IgD-negative memory B cell (primary cell): ENCODE results near the gene PDZD8. TPM values are rescaled to one million over a fixed set of nuclear protein-coding genes. Genes with fewer than 3 reads are reported as not detected.
A peak's percentile ranks its signal among the peaks of the same experiment; 100 is the strongest.

ENCODE experiments used
- H3K27ac Mint-ChIP-seq, 3 donors: one replicate each; pipeline ENCODE4 v1.8.0; 2020 to 2022; ENCODE audit warnings: mild to moderate bottlenecking in 3 of 3, mixed read lengths in 3 of 3, moderate library complexity in 1 of 3
- H3K27me3 Mint-ChIP-seq: one replicate; pipeline ENCODE4 v1.8.0; 2021; ENCODE audit warnings: mixed read lengths
- H3K36me3 Mint-ChIP-seq: one replicate; pipeline ENCODE4 v1.8.0; 2020; ENCODE audit warnings: mild to moderate bottlenecking, mixed read lengths
- H3K4me1 Mint-ChIP-seq, 3 donors: one replicate each; pipeline ENCODE4 v1.8.0; 2020 to 2022; ENCODE audit warnings: mixed read lengths in 3 of 3, mild to moderate bottlenecking in 1 of 3
- H3K4me3 Mint-ChIP-seq, 4 donors: one replicate each; pipeline ENCODE4 v1.8.0; 2020 to 2022; ENCODE audit warnings: mild to moderate bottlenecking in 4 of 4, mixed read lengths in 4 of 4, moderate library complexity in 3 of 4
- H3K9me3 Mint-ChIP-seq, 3 donors: one replicate each; pipeline ENCODE4 v1.8.0; 2020 to 2021; ENCODE audit warnings: mixed read lengths in 3 of 3, mild to moderate bottlenecking in 1 of 3
- polyA plus RNA-seq: library from polyadenylated mRNA; unstranded; fragments of 300-500 nt; fragmentation: Illumina TruSeq; gene quantifications from one replicate; pipeline ENCODE4 v1.2.3, GENCODE V29; 2021

Gene PDZD8
- polyA plus RNA-seq, 1 donor from 2014 or later = 8.2 TPM

GRCh38 chr10:117370205-117370604 is 5.0 kb downstream of the PDZD8 start:
- no peaks in the 10 kb centered on the region for H3K27me3 Mint-ChIP-seq
- peaks cover 1% of the 10 kb centered on the region for H3K36me3 Mint-ChIP-seq
- H3K4me1 Mint-ChIP-seq = peaks cover 39 to 45% (median 40%) of the 10 kb centered on the region in 3 donors
- H3K4me3 Mint-ChIP-seq = peak overlapping the region in 1 of 4 donors; percentile 7
- no peak overlapping the region for H3K27ac Mint-ChIP-seq
- no peaks in the 10 kb centered on the region for H3K9me3 Mint-ChIP-seq

GRCh38 chr10:117367718-117368117 is 7.5 kb downstream of the PDZD8 start:
- H3K27me3 Mint-ChIP-seq = no peaks in the 10 kb centered on the region
- peak overlapping the region in 2 of 4 donors; percentile 27 to 56 for H3K4me3 Mint-ChIP-seq
- H3K4me1 Mint-ChIP-seq = peaks cover 45 to 52% (median 47%) of the 10 kb centered on the region in 3 donors
- no peaks in the 10 kb centered on the region for H3K9me3 Mint-ChIP-seq
- no peak overlapping the region for H3K27ac Mint-ChIP-seq
- H3K36me3 Mint-ChIP-seq = peaks cover 1% of the 10 kb centered on the region

DNA sequence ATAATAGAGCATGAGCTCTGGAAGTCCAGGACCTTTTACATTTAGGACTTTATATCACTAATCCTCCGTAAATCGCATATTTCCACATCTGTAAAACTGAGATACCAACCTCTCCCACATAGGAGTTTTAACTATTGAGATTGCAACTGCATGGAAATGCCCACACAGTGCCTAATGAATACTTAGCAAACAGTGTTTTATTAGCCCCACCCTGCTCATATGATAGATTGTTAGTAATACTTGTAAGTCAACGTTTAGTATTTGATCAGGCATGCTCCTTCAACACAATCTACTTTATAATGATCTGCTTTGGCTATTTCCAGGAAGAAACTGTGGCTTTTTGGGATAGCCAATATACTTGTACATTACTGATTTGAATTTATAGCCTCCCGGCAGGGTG is 8.5 kb downstream of the PDZD8 start:
- no peak overlapping the region for H3K27ac Mint-ChIP-seq
- peaks cover 38 to 44% (median 39%) of the 10 kb centered on the region in 3 donors for H3K4me1 Mint-ChIP-seq
- no peaks in the 10 kb centered on the region for H3K27me3 Mint-ChIP-seq
- peak overlapping the region in 1 of 4 donors; percentile 22 for H3K4me3 Mint-ChIP-seq
- H3K9me3 Mint-ChIP-seq = no peaks in the 10 kb centered on the region
- H3K36me3 Mint-ChIP-seq = peaks cover under 1% of the 10 kb centered on the region

DNA sequence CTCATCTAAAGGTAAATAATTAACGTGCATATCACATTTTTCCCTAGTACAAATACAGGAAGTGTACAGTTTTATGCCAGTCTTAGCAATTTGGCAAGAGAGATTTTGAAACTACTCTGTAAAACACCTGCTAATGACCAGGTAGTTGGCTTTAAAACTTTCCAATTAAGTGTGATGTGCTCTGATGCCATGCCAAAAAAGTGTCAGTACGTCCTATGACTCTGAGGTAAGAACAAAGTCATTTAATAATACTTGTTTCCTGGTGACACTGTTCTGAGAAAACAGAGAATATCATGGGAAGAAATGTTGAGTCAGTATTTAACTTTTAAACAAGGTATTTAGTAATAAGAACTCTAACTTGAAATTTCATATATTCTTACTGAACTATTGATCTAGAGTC is 9.6 kb downstream of the PDZD8 start:
- Mint-ChIP-seq H3K27me3 (no peaks in the 10 kb centered on the region), H3K36me3 (no peaks in the 10 kb centered on the region), H3K4me1 (peaks cover 37 to 48% (median 38%) of the 10 kb centered on the region in 3 donors), H3K9me3 (no peaks in the 10 kb centered on the region), H3K27ac (no peak overlapping the region), H3K4me3 (no peak overlapping the region)

- Mint-ChIP-seq H3K4me1 (peaks cover 27 to 51% (median 32%) of the 10 kb centered on the region in 3 donors), H3K4me3 (peak overlapping the region in 2 of 4 donors; percentile 49 to 69), H3K27me3 (no peaks in the 10 kb centered on the region), H3K36me3 (peaks cover 2% of the 10 kb centered on the region), H3K9me3 (no peaks in the 10 kb centered on the region), H3K27ac (no peak overlapping the region)
Measured at GRCh38 chr10:117364110-117364960, 10.9 kb downstream of the PDZD8 start.

- H3K4me3 Mint-ChIP-seq = no peak overlapping the region
- no peak overlapping the region for H3K27ac Mint-ChIP-seq
- peaks cover 27 to 51% (median 30%) of the 10 kb centered on the region in 3 donors for H3K4me1 Mint-ChIP-seq
- H3K9me3 Mint-ChIP-seq = no peaks in the 10 kb centered on the region
- peaks cover 2% of the 10 kb centered on the region for H3K36me3 Mint-ChIP-seq
- no peaks in the 10 kb centered on the region for H3K27me3 Mint-ChIP-seq
Measured at GRCh38 chr10:117363028-117363427, 12.2 kb downstream of the PDZD8 start.

- H3K27ac Mint-ChIP-seq = no peak overlapping the region
- H3K27me3 Mint-ChIP-seq = no peaks in the 10 kb centered on the region
- H3K4me1 Mint-ChIP-seq = peaks cover 27 to 47% (median 28%) of the 10 kb centered on the region in 3 donors
- no peaks in the 10 kb centered on the region for H3K9me3 Mint-ChIP-seq
- H3K4me3 Mint-ChIP-seq = no peak overlapping the region
- H3K36me3 Mint-ChIP-seq = peaks cover 2% of the 10 kb centered on the region
Measured at GRCh38 chr10:117362313-117362712, 12.9 kb downstream of the PDZD8 start.

GRCh38 chr10:117360994-117361667 is 14.1 kb downstream of the PDZD8 start:
- H3K27me3 Mint-ChIP-seq = no peaks in the 10 kb centered on the region
- no peaks in the 10 kb centered on the region for H3K9me3 Mint-ChIP-seq
- peaks cover 24 to 41% (median 25%) of the 10 kb centered on the region in 3 donors for H3K4me1 Mint-ChIP-seq
- peaks cover 2% of the 10 kb centered on the region for H3K36me3 Mint-ChIP-seq
- H3K4me3 Mint-ChIP-seq = no peak overlapping the region
- H3K27ac Mint-ChIP-seq = no peak overlapping the region

- Mint-ChIP-seq H3K4me3 (no peak overlapping the region), H3K9me3 (no peaks in the 10 kb centered on the region), H3K27me3 (no peaks in the 10 kb centered on the region), H3K4me1 (peaks cover 22 to 39% (median 23%) of the 10 kb centered on the region in 3 donors), H3K36me3 (peaks cover 2% of the 10 kb centered on the region), H3K27ac (no peak overlapping the region)
Measured at GRCh38 chr10:117360016-117360415, 15.2 kb downstream of the PDZD8 start.

DNA sequence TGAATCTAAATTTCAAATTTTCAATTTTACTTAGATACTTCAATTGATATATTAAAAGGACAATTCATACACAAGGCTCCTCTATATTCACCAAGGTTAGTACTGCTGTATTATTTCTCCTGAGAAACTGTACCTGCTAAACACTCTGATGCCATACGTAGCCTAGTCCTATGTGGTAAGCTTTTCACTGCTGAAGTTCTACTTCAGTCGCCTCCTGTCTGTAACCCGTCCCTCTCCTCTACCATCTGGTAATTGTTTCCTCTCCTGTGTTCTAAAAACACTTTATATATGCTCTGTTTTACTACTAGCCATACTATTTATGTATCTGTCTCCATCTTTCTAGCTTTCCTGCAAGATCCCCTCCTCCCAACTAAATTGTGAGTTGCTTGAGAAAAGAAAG is 20.2 kb downstream of the PDZD8 start:
- Mint-ChIP-seq H3K4me1 (peaks cover 28 to 47% (median 32%) of the 10 kb centered on the region in 3 donors), H3K27me3 (no peaks in the 10 kb centered on the region), H3K9me3 (no peaks in the 10 kb centered on the region), H3K4me3 (no peak overlapping the region), H3K27ac (no peak overlapping the region), H3K36me3 (peaks cover 4% of the 10 kb centered on the region)

- H3K27me3 Mint-ChIP-seq = no peaks in the 10 kb centered on the region
- no peak overlapping the region for H3K27ac Mint-ChIP-seq
- peaks cover 2% of the 10 kb centered on the region for H3K36me3 Mint-ChIP-seq
- H3K4me3 Mint-ChIP-seq = peak overlapping the region in 1 of 4 donors; percentile 23
- H3K9me3 Mint-ChIP-seq = no peaks in the 10 kb centered on the region
- H3K4me1 Mint-ChIP-seq = peaks cover 27 to 47% (median 32%) of the 10 kb centered on the region in 3 donors
Measured at GRCh38 chr10:117353684-117354083, 21.6 kb downstream of the PDZD8 start.

GRCh38 chr10:117352724-117353123 is 22.5 kb downstream of the PDZD8 start:
- peaks cover 27 to 44% (median 33%) of the 10 kb centered on the region in 3 donors for H3K4me1 Mint-ChIP-seq
- H3K27me3 Mint-ChIP-seq = no peaks in the 10 kb centered on the region
- H3K27ac Mint-ChIP-seq = no peak overlapping the region
- peaks cover 2% of the 10 kb centered on the region for H3K36me3 Mint-ChIP-seq
- H3K4me3 Mint-ChIP-seq = no peak overlapping the region
- H3K9me3 Mint-ChIP-seq = no peaks in the 10 kb centered on the region

DNA sequence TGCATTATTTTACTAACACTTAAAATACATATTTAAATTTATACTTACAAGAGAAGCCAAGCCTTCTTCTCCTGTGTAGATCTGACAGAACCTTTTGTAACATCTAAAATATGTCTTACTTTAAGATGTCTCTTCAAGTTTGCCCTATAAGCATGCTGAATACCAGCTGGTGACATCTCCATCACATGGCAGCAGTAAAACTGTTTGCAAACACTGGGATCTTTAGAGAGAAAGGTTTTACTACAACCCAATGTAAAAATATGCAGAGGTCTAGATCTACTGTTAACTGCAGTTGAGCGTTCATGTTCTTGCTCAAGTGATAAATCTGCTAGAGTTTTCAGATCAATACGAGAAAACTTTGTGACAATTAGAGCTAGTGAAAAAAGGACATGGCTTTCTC is 23.2 kb downstream of the PDZD8 start:
- Mint-ChIP-seq H3K9me3 (no peaks in the 10 kb centered on the region), H3K27ac (no peak overlapping the region)

DNA sequence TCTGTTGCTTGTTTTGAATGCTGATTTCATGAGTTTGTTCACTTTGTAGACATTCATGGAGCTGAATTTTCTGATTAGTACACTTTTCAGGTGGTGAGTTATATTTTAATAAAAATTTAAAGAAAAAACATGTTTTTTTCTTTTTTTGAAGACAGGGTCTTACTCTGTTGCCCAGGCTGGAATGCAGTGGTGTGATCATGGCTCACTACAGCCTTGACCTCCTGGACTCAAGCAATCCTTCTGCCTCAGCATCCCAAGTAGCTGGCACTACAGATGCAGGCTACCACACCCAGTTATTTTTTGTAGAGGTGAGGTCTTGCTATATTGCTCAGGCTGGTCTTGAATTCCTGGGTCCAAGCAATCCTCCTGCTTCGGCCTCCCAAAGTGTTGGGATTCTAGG is 23.7 kb downstream of the PDZD8 start:
- Mint-ChIP-seq H3K4me3 (peak overlapping the region in 1 of 4 donors; percentile 54), H3K27me3 (no peaks in the 10 kb centered on the region), H3K27ac (no peak overlapping the region), H3K4me1 (peaks cover 29 to 55% (median 33%) of the 10 kb centered on the region in 3 donors), H3K9me3 (no peaks in the 10 kb centered on the region), H3K36me3 (peaks cover 2% of the 10 kb centered on the region)

More for the DNA sequence above, 23.2 kb downstream of the PDZD8 start:
- no peak overlapping the region for H3K4me3 Mint-ChIP-seq
- peaks cover 27 to 50% (median 33%) of the 10 kb centered on the region in 3 donors for H3K4me1 Mint-ChIP-seq
- peaks cover 2% of the 10 kb centered on the region for H3K36me3 Mint-ChIP-seq
- H3K27me3 Mint-ChIP-seq = no peaks in the 10 kb centered on the region

- Mint-ChIP-seq H3K36me3 (peaks cover 2% of the 10 kb centered on the region), H3K4me1 (peaks cover 29 to 59% (median 33%) of the 10 kb centered on the region in 3 donors), H3K27ac (peak overlapping the region in 2 of 3 donors; percentile 6 to 24), H3K27me3 (no peaks in the 10 kb centered on the region), H3K9me3 (no peaks in the 10 kb centered on the region), H3K4me3 (peak overlapping the region in 1 of 4 donors; percentile 54)
Measured at GRCh38 chr10:117350909-117351308, 24.3 kb downstream of the PDZD8 start.
